Stimulated activated naive CD8-positive, alpha-beta T cell treated with anti-CD3 and anti-CD28 coated beads, Interleukin-15, Interleukin-2, amounts not matched to agents 100 U/mL and 50 U/mL, for 24 hours (primary cell): ENCODE data around the gene ERGIC1.
"Not testable (repeated sequence)": the region's sequence is repeated elsewhere in the genome, so short reads cannot be mapped to it uniquely, and the experiment has no call there.

Experiments used
- ATAC-seq: fragments of 150-1000 bp; cut with Tn5 transposase; one replicate; pipeline ENCODE4 v1.10.0; 2021
- DNase-seq: peaks from one replicate; pipeline ENCODE4 v3.0.0; 2021

ERGIC1 gene

GRCh38 chr5:172847584-172847983, 13.5 kb downstream of the ERGIC1 start:
- not testable (repeated sequence) for ATAC-seq, DNase-seq

GRCh38 chr5:172848419-172848818, 14.4 kb downstream of the ERGIC1 start:
- ATAC-seq (no peak), DNase-seq (no peak)

GRCh38 chr5:172849606-172850453, 15.8 kb downstream of the ERGIC1 start:
- ATAC-seq, result peak; percentile 25

GRCh38 chr5:172850454-172850797, 16.4 kb downstream of the ERGIC1 start:
- ATAC-seq (no peak), DNase-seq (no peak)

More at GRCh38 chr5:172849606-172850453, 15.8 kb downstream of the ERGIC1 start:
- peak; percentile 18 for DNase-seq

GRCh38 chr5:172851254-172851653, 17.2 kb downstream of the ERGIC1 start:
- DNase-seq, ATAC-seq: not testable (repeated sequence)

- ATAC-seq, result peak; percentile 33
- DNase-seq, result peak; percentile 38
These were observed 18.7 kb downstream of the ERGIC1 start for GRCh38 chr5:172852490-172853354.

- DNase-seq (no peak), ATAC-seq (no peak)
These were observed 19.4 kb downstream of the ERGIC1 start for GRCh38 chr5:172853355-172853975.

- no peak for ATAC-seq
- DNase-seq, result peak; percentile 29
These were observed 20.4 kb downstream of the ERGIC1 start for GRCh38 chr5:172854451-172854871.

GRCh38 chr5:172854971-172855370, 20.9 kb downstream of the ERGIC1 start:
- DNase-seq, result no peak

GRCh38 chr5:172855597-172856292, 21.7 kb downstream of the ERGIC1 start:
- DNase-seq (no peak), ATAC-seq (no peak)

More at GRCh38 chr5:172854971-172855370, 20.9 kb downstream of the ERGIC1 start:
- ATAC-seq, result no peak

- DNase-seq (no peak), ATAC-seq (no peak)
These were observed 22.3 kb downstream of the ERGIC1 start for GRCh38 chr5:172856336-172856735.

GRCh38 chr5:172857982-172858381, 23.9 kb downstream of the ERGIC1 start:
- no peak for ATAC-seq
- DNase-seq, result no peak

- no peak for ATAC-seq
- DNase-seq, result no peak
These were observed 24.5 kb downstream of the ERGIC1 start for GRCh38 chr5:172858511-172858989.

- DNase-seq, result no peak
- ATAC-seq, result no peak
These were observed 25.1 kb downstream of the ERGIC1 start for GRCh38 chr5:172858990-172859811.

- DNase-seq (no peak), ATAC-seq (no peak)
These were observed 25.9 kb downstream of the ERGIC1 start for GRCh38 chr5:172859966-172860365.

- no peak for DNase-seq
- no peak for ATAC-seq
These were observed 26.7 kb downstream of the ERGIC1 start for GRCh38 chr5:172860520-172861443.

GRCh38 chr5:172861461-172861860, 27.4 kb downstream of the ERGIC1 start:
- no peak for ATAC-seq

GRCh38 chr5:172862165-172862801, 28.2 kb downstream of the ERGIC1 start:
- ATAC-seq, result no peak
- DNase-seq, result no peak

More at GRCh38 chr5:172861461-172861860, 27.4 kb downstream of the ERGIC1 start:
- no peak for DNase-seq

GRCh38 chr5:172864171-172864570, 30.1 kb downstream of the ERGIC1 start:
- DNase-seq, result not testable (repeated sequence)

More at GRCh38 chr5:172864171-172864570, 30.1 kb downstream of the ERGIC1 start:
- not testable (repeated sequence) for ATAC-seq
